Endothelial cell (in vitro differentiated cells): Measurements from ENCODE around the gene TWF2. TPM values are rescaled to one million over a fixed set of nuclear protein-coding genes. Genes with fewer than 3 reads are reported as not detected.

Experiments used
- DNase-seq: peaks from one replicate; pipeline ENCODE4 v3.0.0; 2021; ENCODE audit warnings: low spot score
- H3K27ac Mint-ChIP-seq: one replicate; pipeline ENCODE4 v1.8.0; 2021; ENCODE audit warnings: mixed read lengths, inconsistent platforms; ENCODE audit not compliant: unreplicated experiment
- H3K27me3 Mint-ChIP-seq: one replicate; pipeline ENCODE4 v1.8.0; 2021; ENCODE audit warnings: mild to moderate bottlenecking, moderate library complexity, mixed read lengths, inconsistent platforms; ENCODE audit not compliant: unreplicated experiment
- H3K36me3 Mint-ChIP-seq: one replicate; pipeline ENCODE4 v1.8.0; 2021; ENCODE audit warnings: mild to moderate bottlenecking, low read depth, mixed read lengths, inconsistent platforms; ENCODE audit not compliant: unreplicated experiment
- H3K4me1 Mint-ChIP-seq: one replicate; pipeline ENCODE4 v1.8.0; 2021; ENCODE audit warnings: mild to moderate bottlenecking, mixed read lengths, inconsistent platforms; ENCODE audit not compliant: unreplicated experiment
- H3K4me3 Mint-ChIP-seq: one replicate; pipeline ENCODE4 v1.8.0; 2021; ENCODE audit warnings: mild to moderate bottlenecking, mixed read lengths, inconsistent platforms; ENCODE audit not compliant: unreplicated experiment
- H3K9me3 Mint-ChIP-seq: one replicate; pipeline ENCODE4 v1.8.0; 2021; ENCODE audit warnings: mixed read lengths, inconsistent platforms; ENCODE audit not compliant: unreplicated experiment
- total RNA-seq: library from RNA; stranded (reverse); fragmentation: NEBNext Ultra II Directional; extraction: Animal tissue kit (Norgen Biotek cat#: 25700); gene quantifications from one replicate; pipeline ENCODE4 v1.2.1, GENCODE V29; 2021; ENCODE audit not compliant: unreplicated experiment
- TF ChIP-seq, protein P1 (sequence below): fragments of 200-600 bp; sonication (generic); IDR thresholded peaks from one replicate; pipeline ENCODE4 v1.5.0; 2021; ENCODE audit warnings: antibody characterized with exemption; ENCODE audit not compliant: unreplicated experiment

Gene TWF2
- total RNA-seq, 1 donor from 2014 or later: 85.3 TPM

GRCh38 chr3:52240886-52241370 lies 2.0 kb upstream of the TWF2 start:
- peak overlapping the region; percentile 31 for H3K27ac Mint-ChIP-seq
- TF ChIP-seq, protein P1, sequence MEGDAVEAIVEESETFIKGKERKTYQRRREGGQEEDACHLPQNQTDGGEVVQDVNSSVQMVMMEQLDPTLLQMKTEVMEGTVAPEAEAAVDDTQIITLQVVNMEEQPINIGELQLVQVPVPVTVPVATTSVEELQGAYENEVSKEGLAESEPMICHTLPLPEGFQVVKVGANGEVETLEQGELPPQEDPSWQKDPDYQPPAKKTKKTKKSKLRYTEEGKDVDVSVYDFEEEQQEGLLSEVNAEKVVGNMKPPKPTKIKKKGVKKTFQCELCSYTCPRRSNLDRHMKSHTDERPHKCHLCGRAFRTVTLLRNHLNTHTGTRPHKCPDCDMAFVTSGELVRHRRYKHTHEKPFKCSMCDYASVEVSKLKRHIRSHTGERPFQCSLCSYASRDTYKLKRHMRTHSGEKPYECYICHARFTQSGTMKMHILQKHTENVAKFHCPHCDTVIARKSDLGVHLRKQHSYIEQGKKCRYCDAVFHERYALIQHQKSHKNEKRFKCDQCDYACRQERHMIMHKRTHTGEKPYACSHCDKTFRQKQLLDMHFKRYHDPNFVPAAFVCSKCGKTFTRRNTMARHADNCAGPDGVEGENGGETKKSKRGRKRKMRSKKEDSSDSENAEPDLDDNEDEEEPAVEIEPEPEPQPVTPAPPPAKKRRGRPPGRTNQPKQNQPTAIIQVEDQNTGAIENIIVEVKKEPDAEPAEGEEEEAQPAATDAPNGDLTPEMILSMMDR: no peak
- H3K36me3 Mint-ChIP-seq: peaks cover 3% of the 10 kb centered on the region
- H3K27me3 Mint-ChIP-seq: peaks cover 10% of the 10 kb centered on the region
- H3K9me3 Mint-ChIP-seq: no peaks in the 10 kb centered on the region
- peaks cover 25% of the 10 kb centered on the region for H3K4me1 Mint-ChIP-seq
- H3K4me3 Mint-ChIP-seq: peak overlapping the region; percentile 87
- DNase-seq: no peak

DNA sequence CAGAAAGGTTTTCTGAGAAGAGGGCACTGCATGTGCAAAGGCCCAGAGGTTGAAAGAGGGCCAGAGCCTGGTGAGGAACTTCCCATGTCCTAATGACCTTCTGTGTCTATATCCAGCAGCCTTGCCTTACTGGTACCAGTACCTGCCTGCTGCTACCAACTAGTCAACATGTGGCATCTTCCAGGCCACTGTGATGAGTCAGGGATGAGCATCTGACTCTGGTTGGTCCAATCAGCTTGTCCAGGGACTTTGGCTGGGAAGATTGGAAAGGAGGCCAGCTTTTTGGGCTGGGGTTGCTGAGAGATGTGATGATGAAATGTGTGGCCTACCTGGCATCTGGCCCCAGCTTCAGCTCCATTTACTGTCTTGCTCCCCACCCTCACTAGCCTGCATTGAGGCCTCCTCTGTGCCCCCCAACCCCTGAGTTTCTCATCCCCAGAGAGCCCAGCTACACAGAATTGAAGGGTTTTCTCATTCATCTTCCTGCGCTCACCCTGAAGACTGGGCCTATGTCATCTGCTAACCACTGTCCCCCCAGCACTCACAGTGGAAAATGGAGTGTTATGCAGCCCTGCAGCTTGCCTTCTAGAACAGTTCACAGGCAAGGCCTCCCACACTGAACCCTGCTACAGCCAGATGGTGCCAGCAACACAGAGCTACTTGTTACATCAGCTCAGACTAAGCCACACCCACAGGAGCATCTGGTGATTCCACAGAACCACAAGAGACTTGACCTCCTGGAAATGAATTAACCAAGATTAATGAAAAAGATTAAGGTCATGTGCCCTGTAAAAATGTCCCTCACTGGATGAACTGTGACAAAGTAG lies 1.3 kb upstream of the TWF2 start:
- Mint-ChIP-seq H3K27ac (no peak overlapping the region), H3K9me3 (no peaks in the 10 kb centered on the region), H3K36me3 (peaks cover 3% of the 10 kb centered on the region), H3K4me1 (peaks cover 25% of the 10 kb centered on the region), H3K4me3 (peak overlapping the region; percentile 99), H3K27me3 (peaks cover 10% of the 10 kb centered on the region)
- TF ChIP-seq, protein P1: no peak
- peak; percentile 3 for DNase-seq

DNA sequence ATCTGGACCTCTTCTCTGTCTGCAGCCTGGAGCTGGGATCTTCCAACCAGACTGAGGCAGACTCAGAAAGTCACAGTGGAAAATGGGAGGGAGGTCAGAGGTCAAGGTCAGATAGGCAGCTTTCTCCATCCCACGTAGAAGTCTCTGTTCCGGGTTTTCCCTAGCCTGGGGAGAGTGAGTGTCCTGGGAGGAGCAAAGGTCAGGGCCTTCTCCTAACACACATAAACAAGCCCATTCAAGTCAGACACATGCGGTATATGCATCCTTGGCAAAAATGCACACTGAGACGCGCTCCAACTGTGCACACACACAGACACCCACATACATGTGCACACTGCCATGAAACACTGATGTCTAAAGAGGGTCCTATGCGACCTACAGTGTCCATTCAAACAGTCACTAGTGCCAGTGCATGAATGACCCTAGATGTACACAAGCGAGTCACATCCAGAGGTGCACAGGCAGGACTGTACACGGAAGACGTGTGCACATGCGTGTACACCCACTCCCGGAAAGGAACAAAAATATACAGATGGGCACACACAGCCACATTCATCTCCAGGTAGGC lies 681 bp downstream of the TWF2 start:
- TF ChIP-seq, protein P1: no peak
- no peaks in the 10 kb centered on the region for H3K9me3 Mint-ChIP-seq
- peaks cover 19% of the 10 kb centered on the region for H3K4me1 Mint-ChIP-seq
- H3K4me3 Mint-ChIP-seq: peak overlapping the region; percentile 99
- peaks cover 8% of the 10 kb centered on the region for H3K27me3 Mint-ChIP-seq
- peaks cover 3% of the 10 kb centered on the region for H3K36me3 Mint-ChIP-seq
- peak overlapping the region; percentile 88 for H3K27ac Mint-ChIP-seq
- DNase-seq: no peak

- H3K36me3 Mint-ChIP-seq: peaks cover 3% of the 10 kb centered on the region
- no peak overlapping the region for H3K27ac Mint-ChIP-seq
- H3K4me3 Mint-ChIP-seq: peak overlapping the region; percentile 99
- TF ChIP-seq, protein P1: no peak
- H3K27me3 Mint-ChIP-seq: peaks cover 5% of the 10 kb centered on the region
- no peak for DNase-seq
- H3K9me3 Mint-ChIP-seq: no peaks in the 10 kb centered on the region
- peaks cover 19% of the 10 kb centered on the region for H3K4me1 Mint-ChIP-seq
Measured at GRCh38 chr3:52237657-52238172, 1.2 kb downstream of the TWF2 start.
